Endothelial cell of umbilical vein (primary cell): ENCODE measurements around the gene CIBAR2. TPM values are rescaled to one million over a fixed set of nuclear protein-coding genes. Genes with fewer than 3 reads are reported as not detected.

Source experiments
- BruUV-seq: library from RNA; stranded (reverse); fragments of 400-500 nt; replicated peaks from 2 replicates; lab custom pipeline; 2021; lab: Mats Ljungman, UMichigan
- CTCF ChIA-PET: fragments of 300-600, 350-600 bp; sonication (Branson Sonifier 250); formaldehyde crosslinking; loops from one replicate; lab custom pipeline; 2021; ENCODE audit warnings: antibody characterized with exemption, inconsistent platforms; lab: Charles Lee
- POLR2A ChIA-PET: fragments of 300-600, 350-600 bp; sonication (Branson Sonifier 250); formaldehyde crosslinking; loops from one replicate; lab custom pipeline; 2021; ENCODE audit warnings: antibody characterized with exemption, inconsistent platforms; lab: Charles Lee
- DNase-seq: peaks from one replicate; pipeline ENCODE4 v3.0.0-alpha.2; 2011; ENCODE audit warnings: low read depth, low spot score
- FAIRE-seq: peaks from 2 replicates; lab custom pipeline; 2011; peaks lifted over from hg19 to GRCh38; lab: Jason Lieb, UNC
- H2AFZ ChIP-seq: 2 replicates; pipeline ENCODE4 v1.6.0; 2012; ENCODE audit warnings: low read depth, low read length, control low read depth, inconsistent platforms
- H3K27ac ChIP-seq: 2 replicates; pipeline ENCODE4 v1.5.1; 2011; ENCODE audit warnings: low read depth, mild to moderate bottlenecking, control low read depth, low read length, moderate library complexity; ENCODE audit not compliant: insufficient read depth
- H3K27me3 ChIP-seq, 2 experiments: 2 replicates each; pipeline versions ENCODE4 v1.6.0 to v1.6.1; 2011; ENCODE audit warnings: low read length in 2 of 2, mixed read lengths in 1 of 2; ENCODE audit not compliant: control insufficient read depth in 2 of 2, insufficient read depth in 2 of 2
- H3K36me3 ChIP-seq, 2 experiments: 2 replicates in 1 of 2; 3 replicates in 1 of 2; pipeline ENCODE4 v1.5.1; 2011; ENCODE audit warnings: low read length in 2 of 2, mild to moderate bottlenecking in 1 of 2, moderate library complexity in 1 of 2; ENCODE audit not compliant: control insufficient read depth in 2 of 2, insufficient read depth in 2 of 2; ENCODE audit errors: extremely low read depth in 1 of 2
- H3K4me1 ChIP-seq: 3 replicates; pipeline ENCODE4 v1.5.1; 2011; ENCODE audit warnings: mild to moderate bottlenecking, low read length; ENCODE audit not compliant: control insufficient read depth, insufficient read depth; ENCODE audit errors: extremely low read depth
- H3K4me2 ChIP-seq: 2 replicates; pipeline ENCODE4 v1.6.1; 2011; ENCODE audit warnings: low read length, control low read depth, mixed read lengths; ENCODE audit not compliant: insufficient read depth
- H3K4me3 ChIP-seq, 3 experiments: fragments of 200-600 bp in 1 of 3; sonication (generic), shearing (Covaris generic) in 1 of 3; replicated peaks in 1 of 3; 2 replicates each; pipeline ENCODE4 v1.5.1; 2011 to 2016; ENCODE audit warnings: control low read depth in 3 of 3, low read length in 3 of 3, mild to moderate bottlenecking in 2 of 3, inconsistent platforms in 1 of 3, low read depth in 1 of 3, moderate library complexity in 1 of 3; ENCODE audit not compliant: insufficient read depth in 1 of 3
- H3K79me2 ChIP-seq: 2 replicates; pipeline ENCODE4 v1.6.0; 2012; ENCODE audit warnings: low read length, inconsistent platforms; ENCODE audit not compliant: control insufficient read depth, insufficient read depth
- H3K9ac ChIP-seq: replicated peaks from 2 replicates; pipeline ENCODE3; 2011; ENCODE audit warnings: low read length, control low read depth; ENCODE audit not compliant: insufficient read depth; ENCODE audit errors: extremely low read depth
- H3K9me1 ChIP-seq: replicated peaks from 3 replicates; pipeline ENCODE4 v1.6.0; 2011; ENCODE audit warnings: mild to moderate bottlenecking, low read length; ENCODE audit not compliant: control insufficient read depth, insufficient read depth; ENCODE audit errors: extremely low read depth
- H3K9me3 ChIP-seq: replicated peaks from 2 replicates; pipeline ENCODE4 v1.5.1; 2012; ENCODE audit warnings: low read length, inconsistent platforms; ENCODE audit not compliant: control insufficient read depth, insufficient read depth
- H4K20me1 ChIP-seq: replicated peaks from 2 replicates; pipeline ENCODE3; 2011; ENCODE audit warnings: mild to moderate bottlenecking, low read length; ENCODE audit not compliant: control insufficient read depth, insufficient read depth; ENCODE audit errors: extremely low read depth
- EZH2 ChIP-seq: IDR thresholded peaks from 2 replicates; pipeline ENCODE4 v1.6.1; 2012; ENCODE audit warnings: borderline replicate concordance, low read depth, mild to moderate bottlenecking, moderate library complexity, low read length, inconsistent platforms; ENCODE audit not compliant: severe bottlenecking
- FOS ChIP-seq: IDR thresholded peaks from 2 replicates; pipeline ENCODE4 v1.6.1; 2011; ENCODE audit warnings: mild to moderate bottlenecking, low read length, moderate library complexity, borderline replicate concordance; ENCODE audit not compliant: insufficient read depth
- GATA2 ChIP-seq: IDR thresholded peaks from 2 replicates; pipeline ENCODE4 v1.7.0; 2011; ENCODE audit warnings: low read depth, mild to moderate bottlenecking, moderate library complexity, mixed read lengths, low read length; ENCODE audit not compliant: insufficient read length, insufficient read depth
- JUN ChIP-seq: IDR thresholded peaks from 2 replicates; pipeline ENCODE4 v1.6.1; 2011; ENCODE audit warnings: borderline replicate concordance, low read depth; ENCODE audit not compliant: insufficient read length, insufficient read depth
- MYC ChIP-seq: IDR thresholded peaks from one replicate; pipeline ENCODE4 v1.6.1; 2011; ENCODE audit warnings: mild to moderate bottlenecking, low read depth, low read length
- POLR2A ChIP-seq: IDR thresholded peaks from 2 replicates; pipeline ENCODE4 v1.6.1; 2012; ENCODE audit warnings: low read depth, mild to moderate bottlenecking, control low read depth, low read length
- POLR2AphosphoS5 ChIP-seq: IDR thresholded peaks from 2 replicates; pipeline ENCODE4 v1.6.1; 2012; ENCODE audit warnings: low read depth, mild to moderate bottlenecking, control low read depth, low read length, moderate library complexity; ENCODE audit not compliant: insufficient read depth
- dilution Hi-C: fragments of 300-500 bp; cut with MboI; formaldehyde crosslinking; loops from one replicate; pipeline ENCODE4 v1.15.0; 2019; ENCODE audit warnings: low sequenced_read_pairs; ENCODE audit not compliant: extremely low pct_ligation_motif_present
- intact Hi-C: fragments of 100-400 bp; cut with micrococcal nuclease; formaldehyde crosslinking; loops from one replicate; pipeline ENCODE4 v1.10.0; 2022
- polyA plus RNA-seq, 4 experiments: library from polyadenylated mRNA; depleted of rRNA in 3 of 4; stranded (reverse) in 3 of 4; unstranded in 1 of 4; fragments of >200 nt; gene quantifications; 2 replicates each; pipeline versions ENCODE4 v1.2.1 to v1.2.3, GENCODE V29; 2011 to 2012; ENCODE audit warnings: missing spikeins in 1 of 4
- total RNA-seq: library from RNA; stranded (reverse); gene quantifications from 2 replicates; pipeline ENCODE4 v1.2.3, GENCODE V29; 2021
- TF ChIP-seq, protein P1 (sequence below), 2 donors: IDR thresholded peaks; 1 replicate in 1 of 2; 2 replicates in 1 of 2; pipeline ENCODE4 v1.5.1; 2011; ENCODE audit warnings: low read length in 2 of 2, mild to moderate bottlenecking in 2 of 2, moderate library complexity in 2 of 2, control low read depth in 1 of 2, inconsistent platforms in 1 of 2, low read depth in 1 of 2; ENCODE audit not compliant: insufficient read depth in 1 of 2; ENCODE audit errors: extremely low read depth in 1 of 2

CIBAR2 gene
- total and polyA plus RNA-seq, 2 donors (not counting 3 experiments of a cell fraction or from before 2014, with no cell fraction given), result 0.07 TPM; not detected in 1

DNA sequence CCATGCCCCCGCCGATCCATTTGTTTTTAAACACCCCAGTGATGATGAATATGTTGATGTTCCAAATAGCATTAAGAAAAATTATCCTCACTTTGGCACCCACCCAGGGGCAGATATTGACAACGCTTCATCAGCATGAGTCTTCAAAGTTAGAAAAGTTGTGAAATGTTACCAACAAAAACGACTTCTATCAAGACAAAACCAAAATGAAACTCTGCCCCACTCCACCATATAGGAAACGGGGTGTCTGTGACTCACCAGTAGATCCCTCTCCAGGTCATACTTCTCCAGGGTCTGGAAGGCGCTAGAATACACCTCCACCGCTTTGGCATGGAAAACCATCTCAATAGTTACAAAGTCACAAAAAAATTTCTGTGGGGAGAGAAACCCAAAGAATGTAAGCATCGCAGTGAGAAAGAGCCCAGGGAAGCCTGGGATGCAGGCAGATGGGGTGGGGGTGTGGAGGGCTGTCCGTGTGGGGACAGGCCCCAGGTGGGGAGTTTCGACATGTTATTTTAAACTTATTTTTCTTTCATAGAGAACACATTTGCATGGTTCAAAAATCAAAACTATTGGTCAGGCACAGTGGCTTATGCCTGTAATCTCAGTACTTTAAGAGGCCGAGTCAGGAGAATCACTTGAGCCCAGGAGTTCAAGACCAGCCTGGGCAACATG is 10.2 kb downstream of the CIBAR2 start:
- no peaks in the 10 kb centered on the region for H3K9me3 ChIP-seq
- dilution Hi-C loops (no loop called here), intact Hi-C loops (no loop called here)
- H3K27me3 ChIP-seq, result peaks cover 0 to 2% of the 10 kb centered on the region in 2 experiments
- H2AFZ ChIP-seq, result no peak overlapping the region
- ChIA-PET POLR2A (no interaction called here), CTCF (interaction anchor here (0.6 to 1.9 kb wide), 2 partner anchors 13 to 67 kb away, joined by 5 read pairs; no protein-coding TSS in a partner anchor)
- no peak overlapping the region for H3K4me2 ChIP-seq
- no peaks in the 10 kb centered on the region for H3K36me3 ChIP-seq
- TF ChIP-seq POLR2AphosphoS5 (no peak), EZH2 (no peak), FOS (no peak), GATA2 (no peak), JUN (no peak), POLR2A (no peak), MYC (no peak)
- TF ChIP-seq, protein P1, sequence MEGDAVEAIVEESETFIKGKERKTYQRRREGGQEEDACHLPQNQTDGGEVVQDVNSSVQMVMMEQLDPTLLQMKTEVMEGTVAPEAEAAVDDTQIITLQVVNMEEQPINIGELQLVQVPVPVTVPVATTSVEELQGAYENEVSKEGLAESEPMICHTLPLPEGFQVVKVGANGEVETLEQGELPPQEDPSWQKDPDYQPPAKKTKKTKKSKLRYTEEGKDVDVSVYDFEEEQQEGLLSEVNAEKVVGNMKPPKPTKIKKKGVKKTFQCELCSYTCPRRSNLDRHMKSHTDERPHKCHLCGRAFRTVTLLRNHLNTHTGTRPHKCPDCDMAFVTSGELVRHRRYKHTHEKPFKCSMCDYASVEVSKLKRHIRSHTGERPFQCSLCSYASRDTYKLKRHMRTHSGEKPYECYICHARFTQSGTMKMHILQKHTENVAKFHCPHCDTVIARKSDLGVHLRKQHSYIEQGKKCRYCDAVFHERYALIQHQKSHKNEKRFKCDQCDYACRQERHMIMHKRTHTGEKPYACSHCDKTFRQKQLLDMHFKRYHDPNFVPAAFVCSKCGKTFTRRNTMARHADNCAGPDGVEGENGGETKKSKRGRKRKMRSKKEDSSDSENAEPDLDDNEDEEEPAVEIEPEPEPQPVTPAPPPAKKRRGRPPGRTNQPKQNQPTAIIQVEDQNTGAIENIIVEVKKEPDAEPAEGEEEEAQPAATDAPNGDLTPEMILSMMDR (IDR thresholded peaks at IDR 0.05; ENCODE audit: extremely low read depth in 1 of 2, insufficient read depth in 1 of 2, low read depth in 1 of 2, low read length in 2 of 2), result no peak
- no peaks in the 10 kb centered on the region for H3K9me1 ChIP-seq
- BruUV-seq, result no TSS peak
- FAIRE-seq (no peak), DNase-seq (no peak)
- H3K27ac ChIP-seq, result no peak overlapping the region
- no peaks in the 10 kb centered on the region for H3K79me2 ChIP-seq
- H4K20me1 ChIP-seq, result no peaks in the 10 kb centered on the region
- H3K4me1 ChIP-seq, result no peaks in the 10 kb centered on the region
- H3K4me3 ChIP-seq, result no peak overlapping the region
- H3K9ac ChIP-seq, result no peak overlapping the region
